ENCODE results near the gene EXOC6B.

EXOC6B gene

GRCh38 chr2:72731116-72731515 lies 94.7 kb downstream of the EXOC6B start:
- no peak for DNase-seq

GRCh38 chr2:72727356-72727755 lies 98.5 kb downstream of the EXOC6B start:
- DNase-seq, result no peak

GRCh38 chr2:72723769-72724370 lies 102.0 kb downstream of the EXOC6B start:
- no peak for DNase-seq

- DNase-seq, result no peak
These were observed 103.3 kb downstream of the EXOC6B start for GRCh38 chr2:72722492-72723070.

GRCh38 chr2:72719416-72719815 lies 106.4 kb downstream of the EXOC6B start:
- DNase-seq, result no peak

GRCh38 chr2:72718876-72719275 lies 107.0 kb downstream of the EXOC6B start:
- DNase-seq, result no peak

GRCh38 chr2:72716601-72717000 lies 109.2 kb downstream of the EXOC6B start:
- no peak for DNase-seq

GRCh38 chr2:72713857-72714256 lies 112.0 kb downstream of the EXOC6B start:
- no peak for DNase-seq

GRCh38 chr2:72712977-72713376 lies 112.9 kb downstream of the EXOC6B start:
- no peak for DNase-seq

GRCh38 chr2:72712304-72712703 lies 113.5 kb downstream of the EXOC6B start:
- no peak for DNase-seq

GRCh38 chr2:72710418-72711152 lies 115.2 kb downstream of the EXOC6B start:
- no peak for DNase-seq

GRCh38 chr2:72708236-72708635 lies 117.6 kb downstream of the EXOC6B start:
- DNase-seq, result no peak

GRCh38 chr2:72698300-72698699 lies 127.5 kb downstream of the EXOC6B start:
- DNase-seq, result no peak

GRCh38 chr2:72696559-72696958 lies 129.3 kb downstream of the EXOC6B start:
- DNase-seq, result no peak

GRCh38 chr2:72695676-72696075 lies 130.2 kb downstream of the EXOC6B start:
- no peak for DNase-seq

- no peak for DNase-seq
These were observed 130.9 kb downstream of the EXOC6B start for GRCh38 chr2:72694715-72695496.

GRCh38 chr2:72689579-72690195 lies 136.1 kb downstream of the EXOC6B start:
- no peak for DNase-seq

GRCh38 chr2:72685638-72686213 lies 140.1 kb downstream of the EXOC6B start:
- no peak for DNase-seq

GRCh38 chr2:72682061-72682460 lies 143.8 kb downstream of the EXOC6B start:
- DNase-seq, result no peak

GRCh38 chr2:72681016-72681995 lies 144.5 kb downstream of the EXOC6B start:
- no peak for DNase-seq

- no peak for DNase-seq
These were observed 147.8 kb downstream of the EXOC6B start for GRCh38 chr2:72678024-72678423.
